Inflammatory macrophage treated with lipopolysaccharide for 1 hour (primary cell): ENCODE results near the gene MYO3B.
"Not testable (repeated sequence)": the region's sequence is repeated elsewhere in the genome, so short reads cannot be mapped to it uniquely, and the experiment has no call there.

Experiments
- DNase-seq, 2 donors: peaks; one replicate each; pipeline ENCODE4 v3.0.0-alpha.2; 2020 to 2022

The MYO3B gene

DNA sequence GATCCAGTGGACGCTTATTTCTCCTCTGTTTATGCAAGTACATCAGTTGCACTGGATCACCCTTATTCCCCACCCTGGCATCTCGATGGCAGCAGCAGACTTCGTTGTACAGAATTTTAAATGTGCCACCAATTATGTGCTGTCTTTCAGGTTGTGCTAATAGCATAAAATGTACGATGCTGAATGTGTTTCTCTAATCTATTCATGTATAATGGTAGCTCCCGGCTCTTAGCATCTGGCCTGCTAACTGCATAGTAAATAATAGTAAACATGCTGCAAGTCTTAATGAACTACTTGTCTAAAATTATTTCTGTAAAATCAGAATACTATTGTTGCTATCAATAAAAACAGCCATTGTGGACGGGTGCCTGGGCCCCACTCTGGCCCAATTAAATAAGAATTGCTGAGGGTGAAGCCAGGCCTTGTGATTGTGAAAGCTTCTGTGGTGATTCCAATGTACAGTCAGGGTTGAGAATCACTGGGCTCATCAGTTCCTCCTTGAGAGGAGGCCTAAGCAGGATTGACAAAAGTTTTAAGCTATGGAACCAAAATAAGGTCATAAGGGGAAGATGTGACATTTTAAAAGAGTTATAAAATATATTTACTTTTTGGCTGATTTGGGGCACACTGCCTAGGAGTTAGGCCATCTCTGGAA is 14.4 kb upstream of the MYO3B start:
- no peak for DNase-seq

- no peak for DNase-seq
These were observed 12.8 kb upstream of the MYO3B start for GRCh38 chr2:170165129-170165528.

GRCh38 chr2:170166735-170167134 is 11.2 kb upstream of the MYO3B start:
- no peak for DNase-seq

- no peak for DNase-seq
These were observed 7.5 kb upstream of the MYO3B start for GRCh38 chr2:170170281-170171040.

GRCh38 chr2:170176212-170176611 is 1.7 kb upstream of the MYO3B start:
- no peak for DNase-seq

DNA sequence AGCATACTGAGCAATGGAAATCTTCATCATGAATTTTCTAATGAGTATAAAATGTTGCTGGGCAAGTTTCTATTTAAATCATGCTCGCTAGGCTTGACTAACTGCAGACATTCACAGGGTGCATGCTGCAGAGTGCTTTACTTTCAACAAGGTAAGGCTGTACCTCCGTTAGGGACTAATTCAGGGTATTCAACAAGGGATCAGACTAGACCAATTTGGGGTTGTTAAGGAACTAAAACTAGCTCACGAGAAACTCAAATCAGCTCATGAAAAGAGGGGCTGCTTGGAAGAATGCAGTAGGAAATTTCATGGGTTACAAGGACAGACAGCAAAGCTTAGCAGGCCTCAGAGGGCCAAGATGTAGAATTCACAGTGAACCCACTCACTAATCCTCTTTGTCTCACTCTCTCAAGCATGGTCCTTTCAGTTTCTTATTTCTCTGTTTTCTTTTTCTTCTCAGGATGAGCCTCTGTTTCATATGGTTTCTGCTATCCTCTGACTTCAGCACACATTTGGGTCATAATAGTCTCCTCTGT is 2.2 kb downstream of the MYO3B start:
- DNase-seq: no peak

- DNase-seq: no peak
These were observed 3.7 kb downstream of the MYO3B start for GRCh38 chr2:170181602-170182001.

GRCh38 chr2:170185319-170185718 is 7.4 kb downstream of the MYO3B start:
- DNase-seq: no peak

DNA sequence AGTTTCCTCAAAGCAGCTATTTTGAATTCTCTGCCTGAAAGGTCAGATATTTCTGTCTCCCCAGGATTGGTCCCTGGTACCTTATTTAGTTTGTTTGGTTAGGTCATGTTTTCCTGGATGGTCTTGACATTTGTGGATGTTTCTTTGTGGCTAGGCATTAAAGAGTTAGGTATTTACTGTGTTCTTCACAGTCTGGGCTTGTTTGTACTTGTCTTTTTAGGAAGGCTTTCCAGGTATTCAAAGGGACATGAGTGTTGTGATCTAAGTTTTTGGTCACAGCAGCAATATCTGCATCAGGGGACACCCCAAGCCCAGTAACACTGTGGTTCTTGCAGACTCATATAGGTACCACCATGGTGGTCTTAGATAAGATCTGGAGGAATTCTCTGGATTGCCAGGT is 11.8 kb downstream of the MYO3B start:
- no peak for DNase-seq

DNA sequence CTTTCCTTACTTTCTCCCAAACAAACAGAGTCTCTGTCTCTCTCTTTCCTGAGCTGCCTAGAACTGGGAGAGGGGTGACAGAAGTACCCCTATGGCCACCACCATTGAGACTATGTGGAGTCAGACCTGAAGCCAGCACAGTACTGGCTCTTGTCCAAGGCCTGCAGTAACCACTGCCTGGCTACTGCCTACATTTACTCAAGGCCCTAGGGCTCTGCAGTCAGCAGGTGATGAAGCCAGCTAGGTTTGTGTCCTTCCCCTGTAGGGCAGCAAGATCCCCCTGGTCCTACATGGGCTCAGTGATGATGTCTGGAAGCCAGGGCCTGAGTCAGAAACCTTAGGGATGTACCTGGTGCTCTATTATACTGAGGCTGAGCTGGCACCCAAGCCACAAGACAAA is 12.2 kb downstream of the MYO3B start:
- DNase-seq: no peak

DNA sequence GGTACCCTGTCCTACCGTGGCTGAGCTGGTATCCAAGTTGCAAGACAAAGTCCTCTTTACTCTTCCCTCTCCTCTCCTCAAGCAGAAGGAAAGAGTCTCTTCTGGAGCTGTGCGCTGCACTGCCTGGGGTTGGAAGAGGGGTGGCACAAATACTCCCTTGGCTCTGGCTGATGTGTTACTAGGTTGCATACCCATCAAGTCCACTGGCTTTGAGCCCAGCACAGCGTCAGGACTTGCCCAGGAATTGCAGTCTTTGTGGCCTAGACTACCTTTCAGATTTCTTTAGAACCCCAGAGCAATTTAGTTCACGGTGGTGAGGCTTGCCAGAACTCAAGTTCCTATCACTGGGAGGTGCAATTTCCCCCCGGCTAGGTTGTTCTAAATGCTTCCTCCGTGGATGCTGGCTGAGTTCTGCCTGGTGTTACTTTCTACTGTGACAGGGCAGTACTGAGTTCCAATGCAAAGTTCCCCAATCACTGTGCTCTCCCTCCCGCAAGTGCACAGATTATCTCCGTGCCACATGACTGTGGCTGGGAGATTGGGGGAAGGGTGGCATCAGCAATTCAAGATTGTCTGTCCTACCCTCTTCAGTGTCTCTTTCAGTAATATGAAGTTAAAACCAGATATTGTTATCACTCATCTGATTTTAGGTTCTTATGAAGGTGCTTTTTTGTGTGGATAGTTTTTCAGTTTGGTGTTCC is 13.4 kb downstream of the MYO3B start:
- DNase-seq: no peak

GRCh38 chr2:170196963-170197362 is 19.0 kb downstream of the MYO3B start:
- no peak for DNase-seq

GRCh38 chr2:170201275-170201674 is 23.3 kb downstream of the MYO3B start:
- no peak for DNase-seq

GRCh38 chr2:170201734-170202393 is 23.9 kb downstream of the MYO3B start:
- no peak for DNase-seq

DNA sequence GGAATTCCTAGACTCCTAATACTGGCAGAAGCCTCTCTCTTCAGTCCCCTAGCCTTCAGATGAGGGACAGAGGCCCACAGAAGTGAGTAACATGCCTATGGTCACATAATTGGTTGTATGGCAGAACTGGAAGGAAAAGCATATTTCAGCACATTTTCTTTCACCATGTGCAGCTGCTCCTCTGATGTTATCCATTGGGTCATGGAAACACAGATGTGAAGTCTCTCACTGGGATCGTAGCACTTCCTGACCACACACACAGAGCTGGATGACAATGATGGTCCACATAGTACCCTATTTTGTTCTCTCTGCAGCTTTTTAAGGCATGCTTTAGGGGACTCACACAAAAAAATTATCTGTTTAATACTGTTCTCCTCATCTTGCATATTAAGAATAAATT is 24.5 kb downstream of the MYO3B start:
- DNase-seq: no peak

DNA sequence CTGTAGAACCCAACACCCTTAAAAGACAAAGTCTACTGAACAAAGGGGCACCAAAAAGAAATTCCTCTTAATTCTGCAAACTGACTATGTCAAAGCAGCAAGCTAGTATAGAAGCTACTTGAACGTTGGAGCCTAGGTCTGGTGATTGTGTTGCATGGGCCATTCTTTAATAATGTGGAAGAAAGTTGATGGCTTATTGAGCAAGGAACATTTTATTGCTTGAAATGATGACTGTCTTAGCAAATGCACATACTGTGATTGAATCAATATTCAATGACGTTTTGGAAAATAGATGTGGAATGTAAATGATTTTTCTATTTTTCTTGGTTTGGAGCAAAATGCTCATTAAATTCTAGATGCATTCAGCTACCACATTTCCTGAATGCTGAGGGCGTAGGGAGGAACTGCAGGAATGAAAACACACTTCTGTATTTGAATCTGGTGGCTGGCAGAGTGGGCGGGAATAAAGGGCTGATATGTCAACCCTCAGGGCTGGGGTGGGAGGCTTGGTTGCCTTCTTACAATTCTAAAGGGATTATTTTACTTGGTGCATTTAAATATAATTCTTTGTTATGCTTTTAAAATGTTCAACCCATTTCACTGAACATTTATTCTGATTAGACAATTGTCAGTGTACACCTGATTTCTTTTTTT is 26.5 kb downstream of the MYO3B start:
- DNase-seq: peak; percentile 7 to 34

DNA sequence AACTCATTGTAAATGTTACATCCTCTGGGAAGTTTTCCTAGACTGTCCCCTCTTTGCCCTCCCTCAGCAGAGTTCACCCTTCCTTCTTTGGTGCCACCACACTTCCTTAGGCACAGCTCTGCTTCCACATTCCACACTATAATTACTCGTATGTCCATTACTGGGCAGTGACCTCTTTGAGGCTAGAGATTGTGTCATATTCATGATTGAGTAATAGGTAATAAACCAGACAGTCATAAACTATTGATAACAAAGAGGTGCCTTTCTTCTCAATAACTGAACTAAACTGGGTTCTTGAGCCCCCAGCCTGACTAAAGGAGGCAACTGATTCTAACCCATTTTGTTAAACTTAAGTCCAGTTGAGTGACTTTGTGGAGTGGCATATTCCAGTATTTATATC is 28.3 kb downstream of the MYO3B start:
- DNase-seq: peak in 1 of 2 donors; percentile 14

DNA sequence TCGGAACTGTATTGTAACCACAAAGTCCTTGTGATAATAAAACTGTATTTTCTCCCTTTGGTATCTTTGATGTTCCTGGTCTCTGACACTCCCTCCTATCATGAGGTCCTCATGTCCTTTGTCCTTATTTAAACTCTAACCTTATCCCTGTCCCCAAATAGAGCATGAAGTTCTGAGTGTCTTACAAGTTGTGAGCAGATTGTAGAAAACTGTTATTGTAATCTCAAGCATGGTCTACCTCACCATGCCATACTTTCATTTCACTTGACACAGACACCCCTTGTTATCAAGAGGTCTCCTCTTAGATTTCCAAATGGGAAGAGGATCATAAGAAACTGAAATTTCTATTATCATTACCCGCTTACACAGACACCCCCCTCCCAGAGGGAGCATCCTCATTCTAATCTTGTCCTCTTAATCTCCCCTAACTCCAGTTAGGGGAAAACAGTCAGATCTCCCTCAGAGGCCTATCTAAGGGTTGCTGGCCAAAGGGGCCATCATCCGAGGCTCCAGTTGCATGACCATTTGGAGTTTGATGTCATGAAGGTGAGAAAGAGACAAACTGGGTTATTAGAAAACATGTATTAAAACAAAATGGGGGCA is 29.0 kb downstream of the MYO3B start:
- no peak for DNase-seq

- no peak for DNase-seq
These were observed 30.0 kb downstream of the MYO3B start for GRCh38 chr2:170207901-170208300.

DNA sequence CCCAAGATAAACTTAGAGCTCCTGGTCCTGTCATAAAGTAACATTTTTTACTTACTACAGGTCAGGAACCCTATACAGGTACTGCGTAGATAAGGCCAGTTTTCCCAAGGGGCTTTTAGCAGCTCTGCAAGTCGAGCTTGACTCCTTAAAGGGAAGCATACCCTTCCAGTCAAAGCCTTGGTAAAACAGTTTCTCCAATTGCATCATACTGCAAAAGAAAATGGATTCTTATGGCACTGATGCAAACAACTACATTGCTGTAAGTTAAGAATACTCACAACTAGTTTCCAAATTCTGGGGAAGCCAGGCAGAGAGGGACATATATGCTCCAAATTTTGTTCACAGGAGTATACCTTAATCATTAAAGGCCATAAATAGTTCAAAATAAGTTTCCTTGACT is 31.0 kb downstream of the MYO3B start:
- DNase-seq: no peak

- peak; percentile 20 to 35 for DNase-seq
These were observed 34.8 kb downstream of the MYO3B start for GRCh38 chr2:170212625-170213280.

DNA sequence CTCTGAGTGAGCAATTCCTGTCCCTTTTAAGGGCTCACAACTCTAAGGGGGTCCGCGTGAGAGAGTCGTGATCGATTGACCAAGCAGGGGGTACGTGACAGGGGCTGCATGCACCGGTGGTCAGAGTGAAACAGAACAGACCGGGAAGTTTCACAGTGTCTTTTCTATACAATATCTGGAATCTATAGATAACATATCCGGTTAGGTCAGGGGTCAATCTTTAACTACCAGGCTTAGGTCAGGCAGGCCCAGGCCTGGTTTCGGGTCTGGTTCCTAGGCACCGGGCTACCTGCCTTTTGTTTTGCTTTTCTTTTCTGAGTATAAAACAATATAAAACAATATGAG is 35.3 kb downstream of the MYO3B start:
- not testable (repeated sequence) for DNase-seq
